HG03135 (cell line): ENCODE data around the gene RELL1.

ENCODE experiments used
- ATAC-seq: cut with Tn5 transposase; IDR thresholded peaks from one replicate; pipeline ENCODE4 v1.9.1; 2021; ENCODE audit warnings: mild to moderate bottlenecking, moderate library complexity; ENCODE audit not compliant: unreplicated experiment

Gene RELL1

DNA sequence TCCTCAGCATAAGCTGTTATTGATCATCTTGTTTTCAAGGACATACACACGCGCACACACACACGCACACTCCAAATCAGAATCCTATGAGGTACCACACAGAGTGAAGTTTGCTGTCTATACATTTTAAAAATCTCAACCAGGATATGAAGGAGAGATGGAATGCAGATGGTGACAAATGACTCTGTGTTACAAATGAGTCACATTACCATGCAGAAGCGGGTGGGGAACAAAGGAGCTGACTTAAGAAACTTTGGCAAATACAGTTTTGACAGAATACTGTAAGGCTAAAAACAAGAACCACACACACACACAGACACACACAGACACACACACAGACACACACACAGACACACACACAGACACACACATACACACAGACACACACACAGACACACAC is 81.7 kb downstream of the RELL1 start:
- ATAC-seq: no peak

GRCh38 chr4:37603711-37604110 is 82.5 kb downstream of the RELL1 start:
- ATAC-seq: no peak

DNA sequence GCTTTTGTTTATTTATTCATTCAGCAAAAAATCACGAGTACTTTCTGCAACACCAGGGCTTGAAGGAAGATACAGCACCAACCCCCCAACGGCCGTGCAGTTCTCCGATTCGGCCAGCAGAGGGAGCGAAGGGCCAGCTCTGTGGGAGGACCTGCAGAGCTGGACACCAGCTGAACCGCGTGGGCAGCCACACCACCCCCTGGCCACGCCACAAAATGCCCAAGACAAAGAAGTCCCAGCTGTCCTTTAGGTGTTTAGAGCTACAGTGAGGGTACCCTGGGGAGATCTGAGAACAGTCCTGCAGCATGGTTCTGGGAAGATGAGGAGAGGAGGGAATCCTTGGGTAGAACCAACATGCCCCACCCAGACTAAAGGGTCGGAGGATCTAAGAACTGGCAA is 83.1 kb downstream of the RELL1 start:
- no peak for ATAC-seq

DNA sequence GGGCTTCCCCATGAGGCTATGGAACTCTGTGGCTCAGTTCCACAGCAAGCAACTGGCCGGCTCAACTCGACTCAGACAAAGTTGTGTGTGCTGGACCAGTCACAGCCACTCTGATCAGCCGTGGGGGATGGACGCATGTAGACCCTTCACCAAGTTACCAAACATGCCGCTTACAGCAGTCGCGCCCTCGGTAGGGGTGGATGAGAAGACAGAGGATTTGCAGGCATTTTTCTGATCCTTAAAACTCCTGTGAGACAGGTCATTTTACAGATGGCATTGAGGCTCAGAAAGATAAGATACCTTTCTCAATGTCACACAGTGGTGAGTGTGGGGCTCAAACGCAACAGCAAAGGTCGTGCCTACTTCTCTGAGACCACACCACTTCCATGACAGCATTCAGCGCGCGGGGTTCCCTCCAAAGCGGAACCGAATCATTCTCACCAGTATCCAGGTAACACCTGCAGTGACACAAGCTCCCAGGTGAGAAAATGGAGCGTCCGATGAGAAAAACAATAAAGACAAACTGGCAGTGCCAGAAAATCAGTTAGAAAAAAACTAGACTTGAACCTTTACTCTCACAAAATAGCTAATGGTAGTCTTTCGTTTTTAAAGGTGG is 83.6 kb downstream of the RELL1 start:
- no peak for ATAC-seq

GRCh38 chr4:37601531-37601930 is 84.6 kb downstream of the RELL1 start:
- no peak for ATAC-seq

DNA sequence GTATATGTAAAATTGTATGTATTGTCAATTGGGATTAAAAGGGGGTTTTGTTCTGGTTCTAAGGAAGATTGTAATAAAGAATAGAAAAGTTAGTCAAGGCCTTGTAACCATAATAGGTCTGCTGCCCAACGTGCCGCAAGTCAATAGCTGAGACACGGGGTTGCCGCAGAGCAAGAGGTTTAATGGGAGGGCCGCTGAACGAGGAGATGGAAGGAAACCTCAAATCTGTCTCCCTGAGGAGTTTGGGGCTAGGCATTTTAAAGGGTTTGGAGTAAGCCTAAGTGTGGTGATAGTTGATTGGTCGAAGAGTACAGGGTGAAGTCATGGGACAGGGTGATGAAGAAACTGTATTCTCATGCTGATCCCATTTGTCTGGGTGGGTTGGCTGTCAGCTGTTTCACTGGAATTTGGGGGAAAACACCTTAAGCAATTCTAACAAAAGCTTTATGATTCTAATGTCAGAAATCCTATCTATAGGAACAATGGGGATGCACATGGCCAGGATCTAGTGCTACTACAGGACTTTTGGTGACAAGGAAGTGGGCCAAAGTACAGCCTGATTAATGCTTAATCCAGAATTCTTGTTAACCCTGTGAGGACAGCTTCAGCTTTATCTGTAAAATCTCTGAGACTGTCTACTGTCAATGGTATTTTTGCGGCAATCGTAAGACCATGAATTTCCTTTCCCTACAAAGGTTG is 86.9 kb downstream of the RELL1 start:
- no peak for ATAC-seq

GRCh38 chr4:37597034-37597433 is 89.1 kb downstream of the RELL1 start:
- ATAC-seq: no peak

DNA sequence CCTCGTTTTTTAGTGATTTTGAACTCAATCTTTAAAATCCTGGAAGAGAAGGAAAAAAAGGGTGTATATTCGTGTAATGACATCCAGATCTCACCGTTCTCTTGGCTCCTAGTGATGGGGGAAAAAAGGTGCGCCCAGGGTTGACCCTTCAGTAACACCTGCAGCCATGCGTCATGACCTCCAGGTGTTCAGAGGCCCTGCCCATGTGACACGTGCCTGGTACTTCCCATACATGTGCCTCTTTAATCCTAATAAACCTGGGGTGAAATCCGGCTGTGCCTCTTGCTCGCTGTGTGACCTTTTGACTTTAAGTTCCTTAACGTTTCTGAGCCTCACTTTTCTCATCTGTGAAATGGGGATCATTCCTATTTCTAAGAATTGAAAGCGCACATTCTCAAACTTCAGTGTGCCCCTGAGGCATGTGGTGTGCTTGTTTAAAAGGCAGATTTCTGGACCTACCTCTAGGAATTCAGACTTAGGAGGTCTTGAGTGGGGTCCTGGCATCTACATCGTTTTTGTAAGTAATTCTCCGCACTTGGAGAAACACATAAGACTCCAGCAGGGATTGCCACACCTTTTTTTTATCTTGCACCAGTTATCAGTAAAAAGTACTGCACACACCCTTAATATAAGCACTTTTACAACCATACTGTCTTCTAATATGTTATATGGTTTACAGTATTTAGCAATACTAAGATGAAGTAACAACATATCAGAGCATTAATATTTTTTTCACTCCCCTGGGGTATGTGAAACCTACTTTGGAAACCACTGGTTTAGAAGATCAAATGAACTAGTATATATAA is 90.1 kb downstream of the RELL1 start:
- no peak for ATAC-seq

- no peak for ATAC-seq
These were observed 92.1 kb downstream of the RELL1 start for GRCh38 chr4:37594099-37594498.

DNA sequence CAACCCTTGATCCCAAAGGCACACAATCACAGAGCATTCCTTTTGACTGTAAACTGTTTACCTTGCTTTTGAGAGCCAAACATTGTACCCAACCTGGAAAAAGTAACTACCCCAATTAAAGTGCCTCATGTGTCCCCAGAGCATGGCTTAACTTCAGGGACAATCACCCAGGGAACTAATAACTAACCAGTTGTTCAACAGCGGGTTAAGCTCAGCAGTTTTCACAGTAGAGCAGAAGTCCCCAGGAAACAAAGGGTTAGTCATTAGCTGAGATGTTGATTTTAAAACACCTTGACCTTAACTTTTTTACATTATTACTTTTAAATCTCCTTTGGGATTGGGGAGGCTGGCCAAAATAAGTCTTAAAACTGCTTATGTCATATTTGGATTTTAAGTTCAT is 94.8 kb downstream of the RELL1 start:
- no peak for ATAC-seq

DNA sequence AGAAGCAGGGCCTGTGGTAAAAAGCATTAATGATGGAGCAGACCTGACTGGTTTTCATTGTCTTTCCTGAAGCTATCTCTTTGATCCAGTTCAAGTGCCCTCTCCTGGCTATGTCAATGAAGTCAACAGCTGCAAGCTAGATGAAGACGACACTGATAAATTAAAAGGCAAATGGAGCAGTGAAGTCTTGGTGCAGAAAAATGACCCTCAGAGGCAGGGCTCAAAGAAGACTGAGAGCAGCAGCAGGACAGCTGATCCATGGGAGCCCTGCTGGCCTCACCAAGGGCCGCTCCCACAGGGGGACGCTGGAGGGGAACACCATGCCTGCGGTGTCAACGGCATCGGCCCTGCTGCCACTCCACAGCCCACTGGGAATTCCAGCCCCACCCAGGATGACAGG is 96.2 kb downstream of the RELL1 start:
- ATAC-seq: no peak

DNA sequence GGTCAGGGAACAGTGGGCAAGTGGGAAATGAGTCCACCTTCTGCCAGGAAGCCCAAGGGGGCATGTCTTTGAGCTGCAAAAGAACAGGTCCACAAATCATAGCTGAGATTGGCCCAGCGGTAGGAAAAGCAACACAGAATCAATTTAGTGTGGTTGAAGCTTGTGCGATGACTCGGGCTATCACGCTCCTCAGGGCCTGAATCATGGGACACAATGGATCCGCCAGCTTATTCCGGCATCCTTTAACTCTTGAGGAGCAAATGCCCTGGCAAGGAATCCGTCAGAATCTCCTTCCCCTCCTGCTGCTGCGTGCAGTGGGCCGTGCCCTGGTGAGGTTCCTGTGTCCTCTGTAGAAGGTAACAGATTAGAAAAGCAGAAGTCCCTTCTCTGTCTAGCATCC is 98.0 kb downstream of the RELL1 start:
- ATAC-seq: no peak

DNA sequence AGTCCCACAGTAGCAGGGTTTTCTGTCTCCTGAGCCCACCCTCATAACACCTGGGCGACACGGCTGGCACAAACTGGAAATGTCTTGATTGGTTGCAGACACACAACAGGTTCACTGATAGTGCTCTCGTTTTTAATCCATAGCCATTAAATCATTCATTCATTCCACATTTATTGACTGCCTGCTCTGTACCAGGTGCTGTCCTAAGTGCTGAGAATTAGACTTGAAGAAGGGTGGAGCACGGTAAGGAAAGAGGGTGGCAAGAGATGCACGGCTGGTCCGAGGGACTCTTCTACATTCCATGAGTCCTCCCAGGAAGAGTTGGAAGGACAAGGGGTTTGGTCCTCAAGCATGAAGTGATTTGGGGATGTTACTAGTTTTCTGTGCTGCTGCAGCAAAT is 100.0 kb downstream of the RELL1 start:
- ATAC-seq: no peak

DNA sequence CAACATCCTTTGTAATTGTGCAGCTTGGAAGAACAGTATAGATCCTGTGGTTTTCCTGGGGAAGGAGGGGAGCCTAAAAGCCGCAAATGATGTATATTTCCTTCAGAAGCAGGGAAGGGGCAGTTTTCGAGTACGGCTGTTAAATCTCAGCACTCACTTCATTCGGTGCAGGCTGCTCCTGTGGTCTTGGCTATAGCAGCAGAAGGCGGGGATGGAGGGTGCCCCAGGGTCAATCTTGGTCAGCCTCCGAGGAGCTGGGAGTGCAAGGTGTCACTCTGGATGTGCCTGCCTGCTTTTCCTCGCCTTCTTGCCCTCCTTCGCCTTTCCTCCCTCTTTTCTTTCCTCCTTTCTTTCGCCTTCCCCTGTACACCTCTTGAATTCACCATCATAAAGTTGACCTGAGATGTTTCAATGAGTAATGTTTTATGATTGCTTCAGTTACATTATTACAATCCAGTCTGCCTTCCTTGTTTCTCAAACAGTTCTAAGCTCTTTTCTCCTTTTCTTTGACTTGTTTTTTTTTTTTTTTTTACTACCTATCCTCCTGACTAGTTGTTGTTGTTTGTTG is 101.6 kb downstream of the RELL1 start:
- ATAC-seq: no peak

GRCh38 chr4:37584071-37584470 is 102.1 kb downstream of the RELL1 start:
- ATAC-seq: no peak

DNA sequence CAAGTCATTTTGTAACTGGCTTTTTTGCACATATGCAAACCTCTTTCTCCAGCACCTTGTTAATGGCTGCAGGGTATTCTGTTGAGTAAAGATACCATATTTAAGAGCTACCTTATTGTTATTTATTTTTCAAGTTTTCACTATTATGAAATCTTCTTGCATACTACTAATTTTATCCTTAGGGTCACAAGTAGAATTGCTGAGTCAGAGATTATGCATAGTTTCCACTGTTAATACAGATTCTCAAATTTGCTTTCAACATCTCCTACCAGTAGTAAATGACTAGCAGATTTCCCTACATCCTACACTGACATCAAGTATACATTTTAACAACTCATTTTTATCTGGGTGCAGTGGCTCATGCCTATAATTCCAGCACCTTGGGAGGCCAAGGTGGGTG is 112.6 kb downstream of the RELL1 start:
- no peak for ATAC-seq

DNA sequence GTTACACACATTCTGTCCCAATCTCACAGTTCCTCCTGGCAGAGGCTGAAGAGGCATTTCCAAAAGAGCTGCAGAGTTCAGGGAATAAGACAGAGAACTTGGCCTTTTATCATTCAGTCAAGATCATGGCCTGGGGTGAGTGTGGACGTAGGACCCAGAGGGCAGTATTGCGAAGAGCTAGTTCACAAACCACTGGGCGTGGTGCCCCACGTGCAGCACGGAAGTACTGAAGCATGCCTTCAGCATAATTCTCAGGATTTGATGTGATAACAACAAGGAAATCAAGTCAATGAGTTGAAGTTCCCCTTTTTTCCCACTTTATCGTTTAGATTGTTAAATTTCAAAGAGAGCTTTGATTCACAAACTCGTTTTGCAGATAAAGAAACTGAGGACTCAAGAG is 117.7 kb downstream of the RELL1 start:
- ATAC-seq: no peak

DNA sequence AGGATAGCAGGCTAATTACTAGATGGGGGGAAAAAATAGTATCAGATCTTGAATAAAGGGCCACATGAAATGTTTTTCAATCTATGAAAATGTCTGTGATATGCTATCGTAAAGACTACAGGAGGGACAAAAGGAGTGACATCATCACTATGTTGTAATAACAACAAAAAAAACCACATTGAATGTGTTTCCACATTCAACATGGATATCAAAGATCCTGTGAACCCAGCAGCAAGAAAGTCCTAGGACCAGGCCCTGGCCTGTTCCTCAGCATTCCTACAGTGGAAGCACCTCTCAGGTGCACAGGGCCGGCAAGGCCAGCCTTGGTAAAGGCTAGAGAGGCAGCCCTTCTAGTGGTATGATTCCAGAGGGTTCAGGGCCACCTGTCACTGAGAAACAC is 118.3 kb downstream of the RELL1 start:
- no peak for ATAC-seq

DNA sequence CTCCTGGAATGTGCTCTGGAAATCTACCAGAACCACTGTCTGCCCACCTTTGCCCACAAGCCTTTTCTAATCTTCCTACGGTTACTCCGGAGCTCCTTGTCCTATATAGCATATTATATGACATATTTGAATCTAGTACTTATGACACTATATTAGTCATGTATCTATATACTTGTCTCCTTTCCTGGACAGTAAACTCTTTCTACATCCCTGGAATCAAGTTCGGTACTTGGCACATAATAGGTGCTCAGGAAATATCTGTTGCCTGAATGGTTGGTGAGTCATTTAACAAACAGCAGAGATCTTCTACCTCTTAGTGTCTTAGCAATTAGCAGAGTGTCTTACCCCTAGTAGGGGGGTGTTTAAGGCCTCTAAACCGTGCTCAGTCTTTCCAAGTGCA is 123.6 kb downstream of the RELL1 start:
- no peak for ATAC-seq

- peak; percentile 92 for ATAC-seq
These were observed 124.4 kb downstream of the RELL1 start for GRCh38 chr4:37561803-37562207.

GRCh38 chr4:37561196-37561802 is 124.9 kb downstream of the RELL1 start:
- peak; percentile 24 for ATAC-seq
